ENCODE measurements around the gene HOXD11. TPM values are rescaled to one million over a fixed set of nuclear protein-coding genes. Genes with fewer than 3 reads are reported as not detected.

HOXD11 gene
- total RNA-seq, 1 experiment from 2014 or later: not detected

DNA sequence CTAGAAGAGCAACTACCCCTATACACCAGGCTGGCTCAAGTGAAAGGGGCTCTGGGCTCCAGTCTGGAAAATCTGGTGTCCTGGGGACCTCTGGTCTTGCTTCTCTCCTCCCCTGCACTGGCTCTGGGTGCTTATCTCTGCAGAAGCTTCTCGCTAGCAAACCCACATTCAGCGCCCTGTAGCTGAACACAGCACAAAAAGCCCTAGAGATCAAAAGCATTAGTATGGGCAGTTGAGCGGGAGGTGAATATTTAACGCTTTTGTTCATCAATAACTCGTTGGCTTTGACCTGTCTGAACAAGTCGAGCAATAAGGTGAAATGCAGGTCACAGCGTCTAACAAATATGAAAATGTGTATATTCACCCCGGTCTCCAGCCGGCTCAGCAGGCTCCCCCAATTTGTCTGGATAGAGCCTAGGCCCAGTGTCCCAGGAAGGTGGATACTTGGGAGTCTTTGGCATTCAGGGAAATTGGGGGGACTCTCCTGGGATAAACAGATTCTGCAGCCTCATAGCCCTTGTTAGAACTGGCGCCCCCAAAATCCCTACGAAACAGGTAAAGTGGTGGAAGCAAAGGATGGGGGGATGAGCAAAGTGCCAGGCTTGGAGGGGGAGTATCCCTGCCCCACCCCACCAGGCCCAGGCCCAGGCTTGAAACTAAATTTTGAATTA, 41.8 kb downstream of the HOXD11 start:
- no peaks in the 10 kb centered on the region for H3K27me3 Mint-ChIP-seq (ENCODE audit: insufficient read depth, unreplicated experiment)
- CTCF ChIA-PET: interaction anchor here (0.6 to 3.0 kb wide), 2 partner anchors 107 to 405 kb away, joined by 3 to 12 read pairs; no protein-coding TSS in a partner anchor
- DNase-seq (ENCODE audit: unreplicated experiment): no peak
- no peak overlapping the region for H3K27ac Mint-ChIP-seq (ENCODE audit: low read depth, unreplicated experiment)
- intact Hi-C loops (cut with micrococcal nuclease): loop anchor here (10.0 kb wide), 1 partner anchor 166 kb away; no protein-coding TSS in a partner anchor
- no TSS peak for BruUV-seq (replicated peaks)
- TF ChIP-seq, protein P1, sequence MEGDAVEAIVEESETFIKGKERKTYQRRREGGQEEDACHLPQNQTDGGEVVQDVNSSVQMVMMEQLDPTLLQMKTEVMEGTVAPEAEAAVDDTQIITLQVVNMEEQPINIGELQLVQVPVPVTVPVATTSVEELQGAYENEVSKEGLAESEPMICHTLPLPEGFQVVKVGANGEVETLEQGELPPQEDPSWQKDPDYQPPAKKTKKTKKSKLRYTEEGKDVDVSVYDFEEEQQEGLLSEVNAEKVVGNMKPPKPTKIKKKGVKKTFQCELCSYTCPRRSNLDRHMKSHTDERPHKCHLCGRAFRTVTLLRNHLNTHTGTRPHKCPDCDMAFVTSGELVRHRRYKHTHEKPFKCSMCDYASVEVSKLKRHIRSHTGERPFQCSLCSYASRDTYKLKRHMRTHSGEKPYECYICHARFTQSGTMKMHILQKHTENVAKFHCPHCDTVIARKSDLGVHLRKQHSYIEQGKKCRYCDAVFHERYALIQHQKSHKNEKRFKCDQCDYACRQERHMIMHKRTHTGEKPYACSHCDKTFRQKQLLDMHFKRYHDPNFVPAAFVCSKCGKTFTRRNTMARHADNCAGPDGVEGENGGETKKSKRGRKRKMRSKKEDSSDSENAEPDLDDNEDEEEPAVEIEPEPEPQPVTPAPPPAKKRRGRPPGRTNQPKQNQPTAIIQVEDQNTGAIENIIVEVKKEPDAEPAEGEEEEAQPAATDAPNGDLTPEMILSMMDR (IDR thresholded peaks at IDR 0.05; ENCODE audit: unreplicated experiment): no peak
- POLR2A ChIA-PET: no interaction called here
- H3K36me3 Mint-ChIP-seq (ENCODE audit: insufficient read depth, unreplicated experiment): no peaks in the 10 kb centered on the region
- H3K9me3 Mint-ChIP-seq (ENCODE audit: unreplicated experiment): no peaks in the 10 kb centered on the region
- H3K4me1 Mint-ChIP-seq (ENCODE audit: insufficient read depth, unreplicated experiment): no peaks in the 10 kb centered on the region
- H3K4me3 Mint-ChIP-seq (ENCODE audit: unreplicated experiment): no peak overlapping the region

DNA sequence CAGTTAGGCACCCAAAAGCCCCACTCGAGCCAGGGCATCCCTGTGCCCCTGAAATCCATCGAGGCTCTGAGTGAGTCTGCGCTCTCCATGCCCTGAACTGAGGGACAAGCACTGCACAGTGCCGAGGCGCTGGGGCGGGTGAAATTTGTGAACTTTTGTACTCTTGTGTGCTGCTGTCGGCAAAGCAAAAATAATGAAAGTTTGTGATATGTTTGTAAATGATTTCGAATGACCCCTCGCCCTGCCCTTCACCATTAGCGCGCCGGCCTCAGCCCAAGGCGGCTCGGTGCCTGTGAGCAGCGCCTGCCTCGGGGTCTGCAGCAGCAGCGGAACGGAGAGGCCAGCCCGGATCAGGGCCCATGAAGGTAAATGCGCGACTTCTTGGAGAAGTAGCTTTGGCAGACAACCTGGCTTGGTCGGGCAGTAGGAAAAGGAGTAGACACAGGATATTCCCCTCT, 42.4 kb downstream of the HOXD11 start:
- no peaks in the 10 kb centered on the region for H3K9me3 Mint-ChIP-seq (ENCODE audit: unreplicated experiment)
- CTCF ChIA-PET: interaction anchor here (3.0 kb wide), 1 partner anchor 404 kb away, joined by 12 read pairs; no protein-coding TSS in a partner anchor
- POLR2A ChIA-PET: no interaction called here

DNA sequence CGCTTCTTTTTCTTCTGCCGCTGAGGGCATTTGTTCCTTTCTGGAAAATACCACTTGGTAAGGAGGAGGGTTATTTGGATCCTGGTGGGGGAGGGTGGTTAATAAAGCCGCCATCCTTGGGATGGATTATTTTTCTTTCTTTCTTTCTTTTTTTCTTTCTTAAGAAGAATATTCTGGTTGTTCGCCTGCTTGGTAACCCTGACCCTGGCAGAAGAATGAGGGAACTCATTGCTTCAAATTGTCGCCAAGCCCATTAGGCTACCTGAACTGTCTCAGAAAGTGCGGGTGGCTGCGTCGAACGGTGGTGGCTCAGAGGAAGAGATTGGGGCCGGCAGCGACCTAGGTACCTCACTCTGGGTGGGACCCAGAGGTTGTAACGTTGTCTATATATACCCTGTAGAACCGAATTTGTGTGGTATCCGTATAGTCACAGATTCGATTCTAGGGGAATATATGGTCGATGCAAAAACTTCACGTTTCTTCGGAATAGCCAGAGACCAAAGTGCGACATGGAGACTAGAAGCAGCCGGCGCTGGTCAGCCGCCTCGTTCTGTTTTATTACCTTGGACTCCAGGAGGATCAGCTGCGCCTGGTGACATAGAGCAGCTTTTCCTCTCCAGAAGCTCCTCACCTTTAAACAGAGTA, 43.0 kb downstream of the HOXD11 start:
- Mint-ChIP-seq H3K9me3 (ENCODE audit: unreplicated experiment) (no peaks in the 10 kb centered on the region), H3K27ac (ENCODE audit: low read depth, unreplicated experiment) (no peak overlapping the region), H3K36me3 (ENCODE audit: insufficient read depth, unreplicated experiment) (no peaks in the 10 kb centered on the region), H3K4me3 (ENCODE audit: unreplicated experiment) (no peak overlapping the region), H3K27me3 (ENCODE audit: insufficient read depth, unreplicated experiment) (no peaks in the 10 kb centered on the region), H3K4me1 (ENCODE audit: insufficient read depth, unreplicated experiment) (no peaks in the 10 kb centered on the region)
- no peak for DNase-seq (ENCODE audit: unreplicated experiment)
- no TSS peak for BruUV-seq (replicated peaks)
- POLR2A ChIA-PET: no interaction called here
- CTCF ChIA-PET: interaction anchor here (1.0 to 3.0 kb wide), 4 partner anchors 17 to 502 kb away, joined by 3 to 12 read pairs (median 8); no protein-coding TSS in a partner anchor
- intact Hi-C loops (cut with micrococcal nuclease): loop anchor here (10.0 kb wide), 1 partner anchor 165 kb away; no protein-coding TSS in a partner anchor
- TF ChIP-seq, protein P1 (IDR thresholded peaks at IDR 0.05; ENCODE audit: unreplicated experiment): no peak

More for the DNA sequence above, 42.4 kb downstream of the HOXD11 start:
- Mint-ChIP-seq H3K4me1 (ENCODE audit: insufficient read depth, unreplicated experiment) (no peaks in the 10 kb centered on the region), H3K27ac (ENCODE audit: low read depth, unreplicated experiment) (no peak overlapping the region), H3K4me3 (ENCODE audit: unreplicated experiment) (no peak overlapping the region), H3K27me3 (ENCODE audit: insufficient read depth, unreplicated experiment) (no peaks in the 10 kb centered on the region), H3K36me3 (ENCODE audit: insufficient read depth, unreplicated experiment) (no peaks in the 10 kb centered on the region)
- BruUV-seq (replicated peaks): no TSS peak
- intact Hi-C loops (cut with micrococcal nuclease): loop anchor here (10.0 kb wide), 1 partner anchor 165 kb away; no protein-coding TSS in a partner anchor
- TF ChIP-seq, protein P1 (IDR thresholded peaks at IDR 0.05; ENCODE audit: unreplicated experiment): no peak
- no peak for DNase-seq (ENCODE audit: unreplicated experiment)
